ENCODE measurements around the gene RBM17.

DNA sequence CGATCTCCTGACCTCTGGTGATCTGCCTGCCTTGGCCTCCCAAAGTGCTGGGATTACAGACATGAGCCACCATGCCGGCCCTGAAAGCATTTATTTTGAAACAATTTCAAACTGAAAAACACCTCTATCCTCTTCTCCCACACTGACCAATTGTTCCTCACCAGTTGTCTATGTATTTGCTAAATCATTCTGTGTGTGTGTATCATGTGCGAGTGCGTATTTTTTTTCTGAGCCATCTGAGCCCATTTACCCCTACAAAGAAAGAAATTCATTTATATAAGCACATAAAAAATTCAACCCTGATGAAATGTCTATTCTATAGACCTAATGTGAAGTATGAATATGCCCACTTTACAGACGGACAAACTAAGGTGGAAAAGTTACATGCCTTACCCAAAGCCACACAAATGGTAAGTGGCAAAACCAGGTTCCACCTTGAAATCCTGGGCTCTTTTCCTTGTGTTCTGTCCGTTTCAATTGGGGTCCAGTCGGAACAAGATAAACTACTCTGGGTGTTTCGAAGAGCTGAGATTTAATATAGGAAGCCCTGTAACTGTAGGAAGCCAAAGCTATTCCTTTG lies 46.8 kb downstream of the RBM17 start:
- TF ChIP-seq CTCF (IDR thresholded peaks at IDR 0.05) (no peak), POLR2A (IDR thresholded peaks at IDR 0.05) (no peak)
